Measurements from ENCODE around the gene ARSK. TPM values are rescaled to one million over a fixed set of nuclear protein-coding genes. Genes with fewer than 3 reads are reported as not detected.

ARSK gene
- total RNA-seq, 1 experiment from 2014 or later: 8.5 TPM

DNA sequence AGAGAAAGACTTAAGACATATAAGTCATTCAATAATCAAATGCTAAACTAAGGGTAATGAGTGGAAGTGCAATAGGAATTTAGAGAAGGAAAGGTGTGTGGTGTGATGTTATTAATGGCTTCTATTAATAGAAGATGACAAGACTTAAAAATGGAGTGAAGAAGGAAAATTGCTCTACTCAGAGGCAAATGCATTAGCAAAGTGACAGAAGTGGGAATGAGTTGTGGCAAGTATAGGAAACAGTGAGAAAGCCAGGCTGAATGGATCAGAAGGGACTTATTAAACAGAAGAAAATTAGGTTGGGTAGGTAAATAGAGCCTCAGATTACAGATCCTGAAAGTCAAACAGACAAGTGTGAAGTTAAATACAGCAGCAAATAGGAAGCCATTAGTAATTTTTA lies 5.9 kb upstream of the ARSK start:
- Histone ChIP-seq H3K4me1 (ENCODE audit: insufficient read depth, low read length) (peaks cover 3% of the 10 kb centered on the region; the same call in 1 of the 2 replicates), H3K23ac (ENCODE audit: insufficient read length, low read depth, low read length) (no peak overlapping the region), H3K14ac (ENCODE audit: insufficient read depth, low read length) (no peak overlapping the region), H4K8ac (replicated peaks; ENCODE audit: insufficient read length, low read depth, low read length) (no peak overlapping the region), H3K9ac (ENCODE audit: extremely low read depth, insufficient read length, low read length) (no peak overlapping the region), H4K20me1 (ENCODE audit: control insufficient read depth, insufficient read depth, insufficient read length) (no peaks in the 10 kb centered on the region), H3K56ac (ENCODE audit: insufficient read length, low read depth, low read length) (no peak overlapping the region), H2AFZ (ENCODE audit: low read length) (no peak overlapping the region), H2BK12ac (ENCODE audit: insufficient read length, low read depth, low read length) (no peak overlapping the region), H3K27ac (ENCODE audit: insufficient read length, low read depth, low read length) (no peak overlapping the region), H3K27me3 (ENCODE audit: insufficient read depth, low read length) (no peaks in the 10 kb centered on the region), H3K4ac (ENCODE audit: low read depth, low read length) (no peak overlapping the region), H4K91ac (ENCODE audit: insufficient read length, low read depth, low read length) (no peak overlapping the region), H2BK15ac (ENCODE audit: low read depth, low read length) (no peak overlapping the region), H2BK120ac (ENCODE audit: low read depth, low read length, poor library complexity, severe bottlenecking) (no peak overlapping the region), H3K4me2 (ENCODE audit: insufficient read depth, insufficient read length, low read length) (no peak overlapping the region), H2AK5ac (ENCODE audit: insufficient read length, low read length) (no peak overlapping the region), H3T11ph (ENCODE audit: low read length) (no peak overlapping the region), H3K18ac (ENCODE audit: insufficient read length, low read depth, low read length) (no peak overlapping the region), H3K79me1 (ENCODE audit: insufficient read depth, low read depth, low read length, poor library complexity, severe bottlenecking) (peaks cover 5% of the 10 kb centered on the region), H3K23me2 (ENCODE audit: insufficient read length, low read depth, low read length, poor library complexity, severe bottlenecking) (no peaks in the 10 kb centered on the region), H3K9me3 (ENCODE audit: control insufficient read depth, low read depth, low read length) (no peaks in the 10 kb centered on the region), H2BK5ac (ENCODE audit: insufficient read length, low read length) (no peak overlapping the region), H2BK20ac (ENCODE audit: low read depth, low read length, poor library complexity, severe bottlenecking) (no peak overlapping the region), H4K5ac (ENCODE audit: insufficient read length, low read depth, low read length) (no peak overlapping the region), H3K79me2 (ENCODE audit: insufficient read depth, low read length) (no peaks in the 10 kb centered on the region; the same call in 1 of the 2 replicates)
- Mint-ChIP-seq H3K36me3 (ENCODE audit: insufficient read depth in 1 of 3, low read depth in 3 of 3) (peaks cover 8 to 25% (median 19%) of the 10 kb centered on the region in 3 experiments; a peak in 5 of 7 replicates), H3K4me3 (no peak overlapping the region), H3K27ac (no peak overlapping the region), H3K4me1 (peaks cover 2 to 3% of the 10 kb centered on the region in 2 experiments; a peak in 2 of 4 replicates), H3K27me3 (ENCODE audit: low read depth) (no peaks in the 10 kb centered on the region), H3K9me3 (no peaks in the 10 kb centered on the region)
- TF ChIP-seq, protein P1, sequence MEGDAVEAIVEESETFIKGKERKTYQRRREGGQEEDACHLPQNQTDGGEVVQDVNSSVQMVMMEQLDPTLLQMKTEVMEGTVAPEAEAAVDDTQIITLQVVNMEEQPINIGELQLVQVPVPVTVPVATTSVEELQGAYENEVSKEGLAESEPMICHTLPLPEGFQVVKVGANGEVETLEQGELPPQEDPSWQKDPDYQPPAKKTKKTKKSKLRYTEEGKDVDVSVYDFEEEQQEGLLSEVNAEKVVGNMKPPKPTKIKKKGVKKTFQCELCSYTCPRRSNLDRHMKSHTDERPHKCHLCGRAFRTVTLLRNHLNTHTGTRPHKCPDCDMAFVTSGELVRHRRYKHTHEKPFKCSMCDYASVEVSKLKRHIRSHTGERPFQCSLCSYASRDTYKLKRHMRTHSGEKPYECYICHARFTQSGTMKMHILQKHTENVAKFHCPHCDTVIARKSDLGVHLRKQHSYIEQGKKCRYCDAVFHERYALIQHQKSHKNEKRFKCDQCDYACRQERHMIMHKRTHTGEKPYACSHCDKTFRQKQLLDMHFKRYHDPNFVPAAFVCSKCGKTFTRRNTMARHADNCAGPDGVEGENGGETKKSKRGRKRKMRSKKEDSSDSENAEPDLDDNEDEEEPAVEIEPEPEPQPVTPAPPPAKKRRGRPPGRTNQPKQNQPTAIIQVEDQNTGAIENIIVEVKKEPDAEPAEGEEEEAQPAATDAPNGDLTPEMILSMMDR (conservative IDR thresholded peaks at IDR 0.05): no peak
- no peak for DNase-seq

Measured in H9 (cell line).